ENCODE measurements around the gene MTG1. TPM values are rescaled to one million over a fixed set of nuclear protein-coding genes. Genes with fewer than 3 reads are reported as not detected.
"Not testable (repeated sequence)": the region's sequence is repeated elsewhere in the genome, so short reads cannot be mapped to it uniquely, and the experiment has no call there.

The MTG1 gene
- total RNA-seq, 1 experiment from 2014 or later = 83.3 TPM

DNA sequence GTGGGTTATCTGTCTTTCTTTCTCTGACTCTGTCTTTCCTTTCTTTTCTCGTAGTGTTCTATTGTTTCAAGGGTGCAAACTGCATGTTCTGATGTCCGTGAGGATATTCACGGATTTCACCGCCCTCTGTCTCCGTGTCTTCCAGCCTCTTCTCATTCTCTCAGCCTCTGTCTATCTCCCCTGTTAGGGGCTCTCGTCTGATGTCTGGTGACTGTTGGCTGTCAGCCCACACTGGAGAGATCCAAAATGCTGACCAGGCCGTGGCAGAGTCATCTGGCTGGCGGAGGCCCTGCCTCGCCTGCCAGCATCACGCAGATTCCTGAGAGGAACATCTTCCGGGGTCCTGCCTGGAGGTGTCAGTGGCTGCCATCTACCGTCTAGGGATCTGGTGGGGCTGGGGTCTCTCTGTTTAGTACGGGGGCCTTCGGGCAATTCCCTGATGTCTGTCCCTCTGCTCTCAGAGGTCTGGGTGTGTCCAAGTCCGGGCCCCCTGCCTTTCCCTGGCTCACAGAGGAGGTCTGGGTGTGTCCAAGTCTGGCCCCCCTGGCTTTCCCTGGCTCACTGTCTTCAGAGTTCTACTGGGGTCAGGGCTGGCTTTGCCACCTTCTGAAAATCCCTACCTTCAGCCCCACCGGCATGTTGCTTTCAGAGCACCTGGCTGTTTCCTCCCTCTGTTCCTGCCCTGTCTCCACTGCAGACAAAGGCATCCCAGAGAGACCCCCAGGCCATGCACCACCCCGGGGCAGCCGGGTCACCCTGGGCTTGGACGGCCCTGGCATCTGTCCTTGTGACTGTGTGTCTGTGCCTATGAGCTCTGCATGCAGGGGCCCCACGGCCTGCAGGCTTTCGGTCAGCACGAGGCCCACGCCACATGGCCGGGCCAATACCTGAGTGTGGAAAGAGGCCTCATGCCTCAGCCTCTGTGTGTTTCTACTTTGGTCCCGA, 45.8 kb downstream of the MTG1 start:
- intact Hi-C loops (cut with micrococcal nuclease; ENCODE audit: unreplicated experiment) = no loop called here
- Histone ChIP-seq H3K27me3 (replicated peaks; ENCODE audit: insufficient read depth, low read depth, low read length, poor library complexity) (no peaks in the 10 kb centered on the region), H3K9me3 (ENCODE audit: low read depth, low read length, poor library complexity, severe bottlenecking) (no peaks in the 10 kb centered on the region), H3K36me3 (ENCODE audit: insufficient read depth, low read length, poor library complexity, severe bottlenecking) (no peaks in the 10 kb centered on the region), H3K4me3 (ENCODE audit: low read depth, low read length, poor library complexity, severe bottlenecking) (no peak overlapping the region), H3K4me1 (ENCODE audit: insufficient read depth, low read length, poor library complexity, severe bottlenecking) (no peaks in the 10 kb centered on the region), H3K27ac (ENCODE audit: low read depth, low read length, poor library complexity, severe bottlenecking) (no peak overlapping the region)
- ChIA-PET POLR2A (ENCODE audit: low non-redundant PET) (no interaction called here), CTCF (interaction anchor here (0.6 kb wide), 1 partner anchor 116 kb away, joined by 3 read pairs; no protein-coding TSS in a partner anchor)
- no peak for DNase-seq (ENCODE audit: low spot score)
- no TSS peak for BruUV-seq (replicated peaks)
- no peak for TF ChIP-seq EZH2 (IDR thresholded peaks at IDR 0.05; ENCODE audit: borderline replicate concordance, low read depth, low read length, poor library complexity, severe bottlenecking)
- TF ChIP-seq, protein P1, sequence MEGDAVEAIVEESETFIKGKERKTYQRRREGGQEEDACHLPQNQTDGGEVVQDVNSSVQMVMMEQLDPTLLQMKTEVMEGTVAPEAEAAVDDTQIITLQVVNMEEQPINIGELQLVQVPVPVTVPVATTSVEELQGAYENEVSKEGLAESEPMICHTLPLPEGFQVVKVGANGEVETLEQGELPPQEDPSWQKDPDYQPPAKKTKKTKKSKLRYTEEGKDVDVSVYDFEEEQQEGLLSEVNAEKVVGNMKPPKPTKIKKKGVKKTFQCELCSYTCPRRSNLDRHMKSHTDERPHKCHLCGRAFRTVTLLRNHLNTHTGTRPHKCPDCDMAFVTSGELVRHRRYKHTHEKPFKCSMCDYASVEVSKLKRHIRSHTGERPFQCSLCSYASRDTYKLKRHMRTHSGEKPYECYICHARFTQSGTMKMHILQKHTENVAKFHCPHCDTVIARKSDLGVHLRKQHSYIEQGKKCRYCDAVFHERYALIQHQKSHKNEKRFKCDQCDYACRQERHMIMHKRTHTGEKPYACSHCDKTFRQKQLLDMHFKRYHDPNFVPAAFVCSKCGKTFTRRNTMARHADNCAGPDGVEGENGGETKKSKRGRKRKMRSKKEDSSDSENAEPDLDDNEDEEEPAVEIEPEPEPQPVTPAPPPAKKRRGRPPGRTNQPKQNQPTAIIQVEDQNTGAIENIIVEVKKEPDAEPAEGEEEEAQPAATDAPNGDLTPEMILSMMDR (conservative IDR thresholded peaks at IDR 0.05; ENCODE audit: low read depth, low read length) = no peak

GRCh38 chr10:133440633-133441285, 46.8 kb downstream of the MTG1 start:
- Histone ChIP-seq H3K9me3 (ENCODE audit: low read depth, low read length, poor library complexity, severe bottlenecking) (no peaks in the 10 kb centered on the region), H3K27ac (ENCODE audit: low read depth, low read length, poor library complexity, severe bottlenecking) (no peak overlapping the region), H3K4me3 (ENCODE audit: low read depth, low read length, poor library complexity, severe bottlenecking) (no peak overlapping the region), H3K4me1 (ENCODE audit: insufficient read depth, low read length, poor library complexity, severe bottlenecking) (no peaks in the 10 kb centered on the region), H3K36me3 (ENCODE audit: insufficient read depth, low read length, poor library complexity, severe bottlenecking) (no peaks in the 10 kb centered on the region), H3K27me3 (replicated peaks; ENCODE audit: insufficient read depth, low read depth, low read length, poor library complexity) (no peaks in the 10 kb centered on the region)
- CTCF ChIA-PET = no interaction called here
- intact Hi-C loops (cut with micrococcal nuclease; ENCODE audit: unreplicated experiment) = no loop called here
- POLR2A ChIA-PET (ENCODE audit: low non-redundant PET) = no interaction called here
- no TSS peak for BruUV-seq (replicated peaks)
- DNase-seq (ENCODE audit: low spot score) = no peak
- TF ChIP-seq EZH2 (IDR thresholded peaks at IDR 0.05; ENCODE audit: borderline replicate concordance, low read depth, low read length, poor library complexity, severe bottlenecking) = no peak
- TF ChIP-seq, protein P1 (conservative IDR thresholded peaks at IDR 0.05; ENCODE audit: low read depth, low read length) = no peak

GRCh38 chr10:133441356-133441755, 47.4 kb downstream of the MTG1 start:
- CTCF ChIA-PET; H3K4me3 ChIP-seq (ENCODE audit: low read depth, low read length, poor library complexity, severe bottlenecking); H3K27me3 ChIP-seq (replicated peaks; ENCODE audit: insufficient read depth, low read depth, low read length, poor library complexity); H3K36me3 ChIP-seq (ENCODE audit: insufficient read depth, low read length, poor library complexity, severe bottlenecking); intact Hi-C loops (cut with micrococcal nuclease; ENCODE audit: unreplicated experiment); DNase-seq (ENCODE audit: low spot score); H3K4me1 ChIP-seq (ENCODE audit: insufficient read depth, low read length, poor library complexity, severe bottlenecking); POLR2A ChIA-PET (ENCODE audit: low non-redundant PET); H3K27ac ChIP-seq (ENCODE audit: low read depth, low read length, poor library complexity, severe bottlenecking); BruUV-seq (replicated peaks); H3K9me3 ChIP-seq (ENCODE audit: low read depth, low read length, poor library complexity, severe bottlenecking): not testable (repeated sequence)
